OCI-LY1 (cell line): ENCODE measurements around the gene GRPEL2.

Source experiments
- H2AFZ ChIP-seq: fragments of 200-600 bp; sonication (generic), shearing (Covaris generic); 2 replicates; pipeline ENCODE4 v1.6.0; 2014; ENCODE audit warnings: antibody characterized with exemption, mild to moderate bottlenecking, low read length
- H3F3A ChIP-seq: fragments of 200-600 bp; sonication (generic), shearing (Covaris generic); 2 replicates; pipeline ENCODE4 v1.6.0; 2014; ENCODE audit warnings: mild to moderate bottlenecking, antibody characterized with exemption, low read length, moderate library complexity; ENCODE audit not compliant: insufficient read depth
- H3K27ac ChIP-seq: fragments of 200-600 bp; sonication (generic); 2 replicates; pipeline ENCODE4 v1.5.1; 2014; ENCODE audit warnings: low read length, mixed run types, mild to moderate bottlenecking, low read depth; ENCODE audit not compliant: poor library complexity, severe bottlenecking
- H3K27me3 ChIP-seq: fragments of 200-600 bp; sonication (generic); 2 replicates; pipeline ENCODE4 v1.6.0; 2014; ENCODE audit warnings: antibody characterized with exemption, mild to moderate bottlenecking, low read length, moderate library complexity; ENCODE audit not compliant: insufficient read depth
- H3K36me3 ChIP-seq: fragments of 200-600 bp; sonication (generic); 2 replicates; pipeline ENCODE4 v1.6.1; 2014; ENCODE audit warnings: mild to moderate bottlenecking, antibody characterized with exemption, low read length, moderate library complexity, mixed read lengths; ENCODE audit not compliant: insufficient read depth
- H3K4me1 ChIP-seq: fragments of 200-600 bp; sonication (generic); 2 replicates; pipeline ENCODE4 v1.5.1; 2014; ENCODE audit warnings: mild to moderate bottlenecking, low read length, moderate library complexity; ENCODE audit not compliant: insufficient read depth, severe bottlenecking
- H3K4me2 ChIP-seq: fragments of 200-600 bp; sonication (generic), shearing (Covaris generic); 2 replicates; pipeline ENCODE4 v1.6.1; 2014; ENCODE audit warnings: low read length
- H3K4me3 ChIP-seq: fragments of 200-600 bp; sonication (generic); 2 replicates; pipeline ENCODE4 v1.5.1; 2014; ENCODE audit warnings: low read length, low read depth, mild to moderate bottlenecking, mixed read lengths; ENCODE audit not compliant: poor library complexity, severe bottlenecking
- H3K79me2 ChIP-seq: fragments of 200-600 bp; shearing (Covaris generic); 2 replicates; pipeline ENCODE4 v1.6.1; 2016; ENCODE audit warnings: mixed run types, low read length, mixed read lengths; ENCODE audit not compliant: insufficient read depth
- H3K9ac ChIP-seq: fragments of 200-600 bp; sonication (generic), shearing (Covaris generic); 2 replicates; pipeline ENCODE4 v1.6.1; 2014; ENCODE audit warnings: mild to moderate bottlenecking, low read length, mixed read lengths
- H3K9me2 ChIP-seq: fragments of 200-600 bp; sonication (generic), shearing (Covaris generic); 2 replicates; pipeline ENCODE4 v1.6.1; 2014; ENCODE audit warnings: low read depth, mild to moderate bottlenecking, low read length, mixed read lengths
- H3K9me3 ChIP-seq: fragments of 200-600 bp; shearing (Covaris generic); 2 replicates; pipeline ENCODE4 v1.6.1; 2014; ENCODE audit warnings: low read length, mixed read lengths
- H4K20me1 ChIP-seq: fragments of 200-600 bp; sonication (generic), shearing (Covaris generic); 2 replicates; pipeline ENCODE4 v1.6.0; 2016; ENCODE audit warnings: mild to moderate bottlenecking, low read length; ENCODE audit not compliant: insufficient read depth
- EZH2 ChIP-seq: fragments of 200-600 bp; sonication (generic), shearing (Covaris generic); IDR thresholded peaks from 2 replicates; pipeline ENCODE4 v1.8.0; 2017; ENCODE audit warnings: borderline replicate concordance, mixed run types, mild to moderate bottlenecking, antibody characterized with exemption, low read length, moderate library complexity, mixed read lengths
- TF ChIP-seq, protein P1 (sequence below): fragments of 200-600 bp; sonication (generic), shearing (Covaris generic); IDR thresholded peaks from 2 replicates; pipeline ENCODE4 v1.5.1; 2017; ENCODE audit warnings: mild to moderate bottlenecking, antibody characterized with exemption, low read length, moderate library complexity, mixed read lengths

The GRPEL2 gene

DNA sequence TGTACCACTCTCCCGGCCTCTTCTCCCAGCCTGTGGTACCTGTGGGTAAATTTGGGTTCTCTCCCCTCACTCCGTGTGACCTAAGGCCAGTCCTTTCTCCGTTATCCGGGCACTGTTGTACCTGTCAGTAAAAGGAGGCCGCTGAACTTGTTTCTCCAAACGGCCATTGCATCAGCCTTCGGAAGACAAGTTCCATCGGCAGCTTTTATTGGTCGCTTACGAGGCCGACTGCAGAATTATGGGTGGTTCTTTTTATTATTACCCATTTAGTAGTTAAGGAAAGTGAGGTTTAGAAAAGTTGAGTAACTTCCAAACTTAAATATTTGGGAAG is 558 bp downstream of the GRPEL2 start:
- peaks cover 35% of the 10 kb centered on the region for H3K4me1 ChIP-seq
- peak overlapping the region; percentile 70 for H3K27ac ChIP-seq
- H3K36me3 ChIP-seq, result peaks cover 39% of the 10 kb centered on the region
- no peaks in the 10 kb centered on the region for H4K20me1 ChIP-seq
- peak overlapping the region; percentile 93 for H3K9ac ChIP-seq
- H3K27me3 ChIP-seq, result no peaks in the 10 kb centered on the region
- peaks cover 23% of the 10 kb centered on the region for H3K79me2 ChIP-seq
- H3F3A ChIP-seq, result no peaks in the 10 kb centered on the region
- H3K4me2 ChIP-seq, result peak overlapping the region; percentile 81
- no peaks in the 10 kb centered on the region for H3K9me3 ChIP-seq
- H3K4me3 ChIP-seq, result peak overlapping the region; percentile 88
- no peak overlapping the region for H2AFZ ChIP-seq
- TF ChIP-seq EZH2, result no peak
- TF ChIP-seq, protein P1, sequence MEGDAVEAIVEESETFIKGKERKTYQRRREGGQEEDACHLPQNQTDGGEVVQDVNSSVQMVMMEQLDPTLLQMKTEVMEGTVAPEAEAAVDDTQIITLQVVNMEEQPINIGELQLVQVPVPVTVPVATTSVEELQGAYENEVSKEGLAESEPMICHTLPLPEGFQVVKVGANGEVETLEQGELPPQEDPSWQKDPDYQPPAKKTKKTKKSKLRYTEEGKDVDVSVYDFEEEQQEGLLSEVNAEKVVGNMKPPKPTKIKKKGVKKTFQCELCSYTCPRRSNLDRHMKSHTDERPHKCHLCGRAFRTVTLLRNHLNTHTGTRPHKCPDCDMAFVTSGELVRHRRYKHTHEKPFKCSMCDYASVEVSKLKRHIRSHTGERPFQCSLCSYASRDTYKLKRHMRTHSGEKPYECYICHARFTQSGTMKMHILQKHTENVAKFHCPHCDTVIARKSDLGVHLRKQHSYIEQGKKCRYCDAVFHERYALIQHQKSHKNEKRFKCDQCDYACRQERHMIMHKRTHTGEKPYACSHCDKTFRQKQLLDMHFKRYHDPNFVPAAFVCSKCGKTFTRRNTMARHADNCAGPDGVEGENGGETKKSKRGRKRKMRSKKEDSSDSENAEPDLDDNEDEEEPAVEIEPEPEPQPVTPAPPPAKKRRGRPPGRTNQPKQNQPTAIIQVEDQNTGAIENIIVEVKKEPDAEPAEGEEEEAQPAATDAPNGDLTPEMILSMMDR, result no peak
- no peaks in the 10 kb centered on the region for H3K9me2 ChIP-seq

DNA sequence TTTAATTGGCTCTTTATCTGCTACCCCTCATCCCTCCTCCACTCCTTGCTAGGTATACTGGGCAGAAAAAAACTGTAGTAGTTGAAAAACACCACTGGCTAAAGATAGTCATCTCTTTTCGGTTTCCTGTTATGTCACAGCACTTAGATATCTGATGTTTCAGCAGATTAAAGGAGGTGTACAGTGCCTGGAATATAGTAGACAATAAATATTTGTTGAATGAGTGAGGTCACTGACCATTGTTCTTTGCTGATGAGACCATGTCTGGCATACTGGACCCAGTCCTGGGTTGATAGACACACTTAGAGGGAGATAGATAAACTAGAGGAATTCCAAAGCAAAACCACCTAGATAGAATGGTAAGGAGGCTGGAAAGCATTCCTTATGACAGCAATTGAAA is 3.2 kb downstream of the GRPEL2 start:
- Histone ChIP-seq H3K4me3 (no peak overlapping the region), H3K36me3 (peaks cover 65% of the 10 kb centered on the region), H3K27ac (no peak overlapping the region), H3K27me3 (no peaks in the 10 kb centered on the region), H3K4me2 (no peak overlapping the region), H3K79me2 (peaks cover 23% of the 10 kb centered on the region), H3K4me1 (peaks cover 35% of the 10 kb centered on the region), H3K9me3 (no peaks in the 10 kb centered on the region), H4K20me1 (no peaks in the 10 kb centered on the region), H3K9ac (no peak overlapping the region), H3F3A (no peaks in the 10 kb centered on the region), H3K9me2 (no peaks in the 10 kb centered on the region), H2AFZ (no peak overlapping the region)
- TF ChIP-seq, protein P1, result no peak
- no peak for TF ChIP-seq EZH2

DNA sequence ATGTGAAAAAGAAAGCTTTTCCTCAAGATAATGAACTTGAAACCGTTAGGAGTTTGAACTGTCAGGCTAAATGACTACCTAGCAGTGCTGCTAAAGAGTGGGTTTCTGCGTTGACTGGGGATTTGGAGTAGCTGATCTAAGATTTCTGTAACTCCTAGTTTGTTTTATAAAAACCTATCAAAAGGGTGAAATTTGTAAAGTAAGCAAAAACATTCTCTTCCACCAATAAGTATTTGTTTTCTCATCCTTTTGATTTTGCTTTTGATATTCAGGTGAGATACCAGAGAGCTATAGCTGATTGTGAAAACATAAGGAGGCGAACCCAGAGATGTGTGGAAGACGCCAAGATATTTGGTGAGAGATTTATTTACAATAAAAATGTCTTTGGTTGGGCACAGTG is 4.1 kb downstream of the GRPEL2 start:
- Histone ChIP-seq H3K9ac (no peak overlapping the region), H3K4me1 (peaks cover 29% of the 10 kb centered on the region), H4K20me1 (no peaks in the 10 kb centered on the region), H3K9me3 (no peaks in the 10 kb centered on the region), H3K4me3 (no peak overlapping the region), H3F3A (no peaks in the 10 kb centered on the region), H2AFZ (no peak overlapping the region), H3K27ac (no peak overlapping the region), H3K27me3 (no peaks in the 10 kb centered on the region), H3K36me3 (peaks cover 74% of the 10 kb centered on the region), H3K4me2 (no peak overlapping the region), H3K79me2 (peaks cover 23% of the 10 kb centered on the region), H3K9me2 (no peaks in the 10 kb centered on the region)
- TF ChIP-seq EZH2, result no peak
- TF ChIP-seq, protein P1, result no peak
